Upper lobe of right lung (tissue), 1 donor: ENCODE measurements around the gene ASAP2. TPM values are rescaled to one million over a fixed set of nuclear protein-coding genes. Genes with fewer than 3 reads are reported as not detected.

Experiments
- ATAC-seq: fragments of 200-7000 bp; cut with Tn5 transposase; one replicate; pipeline ENCODE4 v1.9.1; 2020; ENCODE audit warnings: mild to moderate bottlenecking, moderate library complexity
- DNase-seq: peaks from one replicate; pipeline ENCODE4 v3.0.0-alpha.2; 2020
- H3K27ac ChIP-seq: fragments of 200-600 bp; one replicate; pipeline ENCODE4 v1.8.0; 2022
- H3K27me3 ChIP-seq: fragments of 200-600 bp; one replicate; pipeline ENCODE4 v1.8.0; 2022; ENCODE audit warnings: mild to moderate bottlenecking
- H3K36me3 ChIP-seq: fragments of 200-600 bp; one replicate; pipeline ENCODE4 v1.8.0; 2022
- H3K4me1 ChIP-seq: fragments of 200-600 bp; one replicate; pipeline ENCODE4 v1.8.0; 2022
- H3K4me3 ChIP-seq: fragments of 200-600 bp; one replicate; pipeline ENCODE4 v1.8.0; 2022; ENCODE audit warnings: mild to moderate bottlenecking
- H3K9me3 ChIP-seq: fragments of 200-600 bp; one replicate; pipeline ENCODE4 v1.8.0; 2022
- CTCF ChIP-seq: fragments of 200-600 bp; IDR thresholded peaks from one replicate; pipeline ENCODE4 v1.8.0; 2022; ENCODE audit warnings: antibody characterized with exemption
- intact Hi-C: fragments of 100-400 bp; cut with DNase I; formaldehyde crosslinking; loops from one replicate; pipeline ENCODE4 v1.11.0; 2022
- total RNA-seq: library from RNA; stranded (reverse); fragmentation: NEBNext Ultra II Directional; extraction: Animal tissue kit (Norgen Biotek cat#: 25700); gene quantifications from one replicate; pipeline ENCODE4 v1.2.1, GENCODE V29; 2021
- donor health status: DM: no; HTN: yes; CAD: no; lungs with severe emphysema.

The ASAP2 gene
- total RNA-seq, 1 donor from 2014 or later, result 30.9 TPM

- Histone ChIP-seq H3K4me3 (no peak overlapping the region), H3K4me1 (peaks cover 6% of the 10 kb centered on the region), H3K27me3 (no peaks in the 10 kb centered on the region), H3K9me3 (no peaks in the 10 kb centered on the region), H3K36me3 (no peaks in the 10 kb centered on the region), H3K27ac (no peak overlapping the region)
- no peak for DNase-seq
- ATAC-seq, result no peak
- no peak for TF ChIP-seq CTCF
- intact Hi-C loops, result no loop called here
Observed at GRCh38 chr2:9268301-9269080, 61.9 kb downstream of the ASAP2 start.

- H3K4me1 ChIP-seq, result peaks cover 3% of the 10 kb centered on the region
- H3K27me3 ChIP-seq, result no peaks in the 10 kb centered on the region
- no peak overlapping the region for H3K27ac ChIP-seq
- ATAC-seq (no peak), DNase-seq (no peak)
- intact Hi-C loops, result no loop called here
- TF ChIP-seq CTCF, result no peak
- no peak overlapping the region for H3K4me3 ChIP-seq
- H3K9me3 ChIP-seq, result no peaks in the 10 kb centered on the region
- no peaks in the 10 kb centered on the region for H3K36me3 ChIP-seq
Observed at GRCh38 chr2:9269295-9269694, 62.7 kb downstream of the ASAP2 start.

- DNase-seq, result no peak
- no peak for TF ChIP-seq CTCF
- H3K9me3 ChIP-seq, result no peaks in the 10 kb centered on the region
- intact Hi-C loops, result no loop called here
- peaks cover 8% of the 10 kb centered on the region for H3K4me1 ChIP-seq
- no peak overlapping the region for H3K4me3 ChIP-seq
- H3K27me3 ChIP-seq, result no peaks in the 10 kb centered on the region
- no peak for ATAC-seq
- no peaks in the 10 kb centered on the region for H3K36me3 ChIP-seq
- no peak overlapping the region for H3K27ac ChIP-seq
Observed at GRCh38 chr2:9269695-9270360, 63.2 kb downstream of the ASAP2 start.

- Histone ChIP-seq H3K36me3 (no peaks in the 10 kb centered on the region), H3K4me3 (no peak overlapping the region), H3K9me3 (no peaks in the 10 kb centered on the region), H3K27me3 (no peaks in the 10 kb centered on the region), H3K4me1 (peaks cover 15% of the 10 kb centered on the region), H3K27ac (no peak overlapping the region)
- intact Hi-C loops, result no loop called here
- TF ChIP-seq CTCF, result no peak
- ATAC-seq, result no peak
- DNase-seq, result no peak
Observed at GRCh38 chr2:9271091-9271490, 64.5 kb downstream of the ASAP2 start.

- no peaks in the 10 kb centered on the region for H3K27me3 ChIP-seq
- intact Hi-C loops, result no loop called here
- no peaks in the 10 kb centered on the region for H3K36me3 ChIP-seq
- no peak overlapping the region for H3K4me3 ChIP-seq
- no peaks in the 10 kb centered on the region for H3K9me3 ChIP-seq
- ATAC-seq (no peak), DNase-seq (no peak)
- H3K4me1 ChIP-seq, result peaks cover 15% of the 10 kb centered on the region
- TF ChIP-seq CTCF, result no peak
- no peak overlapping the region for H3K27ac ChIP-seq
Observed at GRCh38 chr2:9271691-9272090, 65.1 kb downstream of the ASAP2 start.
